Immature natural killer cell (primary cell): Measurements from ENCODE around the gene KHSRP. TPM values are rescaled to one million over a fixed set of nuclear protein-coding genes. Genes with fewer than 3 reads are reported as not detected.

Experiments
- DNase-seq, 3 donors: peaks; one replicate each; pipeline ENCODE4 v3.0.0; 2022; ENCODE audit warnings: mixed read lengths in 1 of 3
- H3K27ac Mint-ChIP-seq, 6 donors: one replicate each; pipeline ENCODE4 v1.8.0; 2020; ENCODE audit warnings: mixed read lengths in 6 of 6, mild to moderate bottlenecking in 5 of 6, inconsistent platforms in 4 of 6, moderate library complexity in 3 of 6
- H3K27me3 Mint-ChIP-seq, 3 donors: one replicate each; pipeline ENCODE4 v1.8.0; 2020 to 2021; ENCODE audit warnings: low read depth in 3 of 3, mild to moderate bottlenecking in 3 of 3, mixed read lengths in 3 of 3, moderate library complexity in 3 of 3, inconsistent platforms in 1 of 3
- H3K36me3 Mint-ChIP-seq, 3 donors: one replicate each; pipeline ENCODE4 v1.8.0; 2020; ENCODE audit warnings: mixed read lengths in 3 of 3, inconsistent platforms in 2 of 3, mild to moderate bottlenecking in 2 of 3
- H3K4me1 Mint-ChIP-seq, 2 donors: one replicate each; pipeline ENCODE4 v1.8.0; 2020; ENCODE audit warnings: inconsistent platforms in 2 of 2, mild to moderate bottlenecking in 2 of 2, mixed read lengths in 2 of 2, moderate library complexity in 1 of 2
- H3K4me3 Mint-ChIP-seq, 5 donors: one replicate each; pipeline ENCODE4 v1.8.0; 2020; ENCODE audit warnings: mild to moderate bottlenecking in 5 of 5, mixed read lengths in 5 of 5, inconsistent platforms in 3 of 5, moderate library complexity in 3 of 5
- H3K9me3 Mint-ChIP-seq, 6 donors: one replicate each; pipeline ENCODE4 v1.8.0; 2020; ENCODE audit warnings: mild to moderate bottlenecking in 6 of 6, mixed read lengths in 6 of 6, inconsistent platforms in 4 of 6, moderate library complexity in 3 of 6
- polyA plus RNA-seq, 3 donors: library from polyadenylated mRNA; unstranded; fragments of 300-500 nt; fragmentation: Illumina TruSeq; gene quantifications; one replicate each; pipeline ENCODE4 v1.2.3, GENCODE V29; 2021

KHSRP gene
- polyA plus RNA-seq, 3 donors from 2014 or later = 3.9 to 15.6 (median 9.8) TPM

DNA sequence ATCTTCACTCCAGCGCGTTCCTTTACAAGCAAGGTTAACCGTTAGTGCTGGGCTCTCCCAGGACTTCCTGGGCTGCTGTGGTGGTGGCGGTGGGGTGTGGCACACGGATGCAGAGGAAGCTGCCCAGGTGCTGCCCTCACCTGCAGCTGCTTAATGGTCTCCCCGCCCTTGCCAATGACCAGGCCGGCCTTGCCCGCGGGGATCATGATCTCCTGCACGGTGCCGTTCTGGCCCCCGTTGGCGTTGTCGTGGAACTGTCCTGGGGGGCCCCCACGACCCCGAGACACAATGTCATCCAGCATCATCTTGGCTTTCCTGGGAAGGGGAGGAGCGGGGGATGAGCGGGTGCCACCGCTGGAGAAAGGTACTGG lies 6.1 kb downstream of the KHSRP start:
- Mint-ChIP-seq H3K4me3 (no peak overlapping the region), H3K36me3 (peaks cover 4 to 17% (median 15%) of the 10 kb centered on the region in 3 donors), H3K9me3 (no peaks in the 10 kb centered on the region), H3K27me3 (peaks cover 0 to 2% (median 2%) of the 10 kb centered on the region in 3 donors), H3K27ac (no peak overlapping the region), H3K4me1 (peaks cover 25 to 31% of the 10 kb centered on the region in 2 donors)
- DNase-seq = no peak

GRCh38 chr19:6417713-6418561 lies 6.7 kb downstream of the KHSRP start:
- Mint-ChIP-seq H3K4me1 (peaks cover 19 to 25% of the 10 kb centered on the region in 2 donors), H3K4me3 (no peak overlapping the region), H3K36me3 (peaks cover 4 to 17% (median 16%) of the 10 kb centered on the region in 3 donors), H3K27ac (no peak overlapping the region), H3K27me3 (peaks cover 0 to 2% (median 2%) of the 10 kb centered on the region in 3 donors), H3K9me3 (no peaks in the 10 kb centered on the region)
- no peak for DNase-seq

- Mint-ChIP-seq H3K4me1 (peaks cover 8 to 14% of the 10 kb centered on the region in 2 donors), H3K36me3 (peaks cover 4 to 17% (median 16%) of the 10 kb centered on the region in 3 donors), H3K4me3 (no peak overlapping the region), H3K27ac (no peak overlapping the region), H3K9me3 (no peaks in the 10 kb centered on the region), H3K27me3 (peaks cover 0 to 2% (median 0%) of the 10 kb centered on the region in 3 donors)
- no peak for DNase-seq
Measured at GRCh38 chr19:6416658-6417405, 7.8 kb downstream of the KHSRP start.

GRCh38 chr19:6415591-6416190 lies 8.9 kb downstream of the KHSRP start:
- H3K4me3 Mint-ChIP-seq = no peak overlapping the region

DNA sequence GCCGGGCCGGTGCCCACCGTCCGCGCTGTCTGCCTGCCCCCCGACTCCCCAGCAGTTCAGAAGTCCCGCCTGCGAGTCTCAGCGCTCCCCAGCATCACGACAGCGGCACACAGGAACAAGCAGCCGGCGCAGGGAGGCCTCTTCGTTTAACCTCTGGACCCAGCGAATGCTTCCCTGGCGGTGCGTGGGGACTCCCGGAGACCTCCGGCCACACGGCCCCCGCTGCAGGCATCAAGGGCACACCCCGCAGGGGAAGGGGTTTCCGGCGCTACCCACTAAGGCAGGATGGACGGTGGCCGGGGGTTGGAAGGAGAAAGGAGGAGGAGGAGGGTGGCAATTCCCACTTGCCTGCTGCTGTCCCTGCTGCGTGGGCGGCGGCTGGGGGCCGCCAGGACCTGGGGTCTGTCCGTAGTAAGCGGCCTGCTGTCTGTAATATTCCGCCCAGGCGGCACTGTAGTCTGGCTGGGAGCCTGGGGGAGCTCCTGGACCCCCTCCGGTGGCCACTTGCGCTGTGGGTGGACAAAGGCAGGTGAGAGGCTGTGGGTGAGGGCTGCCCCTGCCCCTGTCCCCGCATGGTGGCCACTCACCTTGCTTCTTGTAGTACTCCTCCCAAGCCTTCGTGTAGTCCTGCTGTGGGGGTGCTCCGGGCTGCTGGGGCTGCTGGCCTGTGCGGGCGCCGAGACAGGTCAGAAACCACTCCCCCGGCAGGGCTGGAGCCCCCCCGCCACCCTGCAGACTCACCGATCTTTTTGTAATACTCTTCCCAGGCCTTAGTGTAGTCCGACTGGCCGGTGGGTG lies 9.6 kb downstream of the KHSRP start:
- no peaks in the 10 kb centered on the region for H3K9me3 Mint-ChIP-seq
- H3K27me3 Mint-ChIP-seq = peaks cover 0 to 2% (median 2%) of the 10 kb centered on the region in 3 donors
- H3K4me3 Mint-ChIP-seq = no peak overlapping the region
- peaks cover 2 to 9% (median 7%) of the 10 kb centered on the region in 3 donors for H3K36me3 Mint-ChIP-seq
- no peak overlapping the region for H3K27ac Mint-ChIP-seq
- DNase-seq = no peak
- H3K4me1 Mint-ChIP-seq = no peaks in the 10 kb centered on the region

More at GRCh38 chr19:6415591-6416190, 8.9 kb downstream of the KHSRP start:
- Mint-ChIP-seq H3K27me3 (peaks cover 0 to 2% (median 0%) of the 10 kb centered on the region in 3 donors), H3K9me3 (no peaks in the 10 kb centered on the region), H3K4me1 (peaks cover 3 to 4% of the 10 kb centered on the region in 2 donors), H3K36me3 (peaks cover 4 to 13% (median 12%) of the 10 kb centered on the region in 3 donors), H3K27ac (no peak overlapping the region)
- no peak for DNase-seq

DNA sequence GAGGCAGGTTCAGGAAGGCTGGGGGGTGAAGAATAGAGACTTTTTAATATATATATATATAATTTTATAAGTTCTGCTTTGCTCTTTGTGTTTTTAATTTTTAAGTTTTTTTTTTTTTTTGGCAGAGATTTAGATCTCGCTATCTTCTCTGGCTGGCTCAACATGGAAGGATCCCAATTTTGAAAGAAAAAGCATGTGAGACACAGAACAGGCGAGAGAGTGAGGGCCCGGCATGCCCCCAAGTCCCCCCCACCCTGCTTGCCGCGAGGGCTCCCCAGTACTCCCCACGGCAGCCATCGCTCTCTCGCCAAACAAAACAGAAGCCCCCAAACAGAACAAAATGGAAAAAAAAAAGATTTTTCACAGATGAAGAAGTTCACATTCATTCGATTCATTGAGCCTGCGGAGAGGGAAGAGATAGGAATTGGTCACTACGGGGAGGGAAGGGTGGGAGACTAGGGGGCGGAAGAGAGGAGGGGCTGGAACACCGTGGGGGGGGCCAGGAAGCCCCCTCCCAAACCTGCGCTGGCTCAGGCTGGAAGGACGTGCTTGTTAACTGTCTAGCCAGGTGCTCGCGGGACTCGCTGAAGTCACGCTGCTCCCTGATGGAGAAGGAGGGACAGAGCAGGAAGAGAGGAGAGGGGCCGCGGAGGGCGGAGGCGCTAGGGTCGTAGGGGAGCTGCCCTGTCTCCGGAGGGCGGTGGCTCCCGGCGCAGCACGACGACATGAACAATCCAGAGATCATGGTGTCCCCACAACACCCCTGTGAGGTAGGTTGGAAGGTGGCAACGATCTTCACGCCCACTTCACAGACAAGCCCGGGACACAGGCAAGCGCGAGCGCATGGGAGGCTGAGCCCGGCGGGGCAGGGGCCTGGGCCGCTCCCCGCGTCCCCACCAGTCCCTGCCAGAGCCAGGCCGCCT lies 10.6 kb downstream of the KHSRP start:
- Mint-ChIP-seq H3K9me3 (no peaks in the 10 kb centered on the region), H3K36me3 (peaks cover 0 to 7% (median 6%) of the 10 kb centered on the region in 3 donors), H3K27ac (no peak overlapping the region), H3K27me3 (peaks cover 0 to 2% (median 2%) of the 10 kb centered on the region in 3 donors), H3K4me1 (no peaks in the 10 kb centered on the region), H3K4me3 (no peak overlapping the region)
- DNase-seq = no peak

DNA sequence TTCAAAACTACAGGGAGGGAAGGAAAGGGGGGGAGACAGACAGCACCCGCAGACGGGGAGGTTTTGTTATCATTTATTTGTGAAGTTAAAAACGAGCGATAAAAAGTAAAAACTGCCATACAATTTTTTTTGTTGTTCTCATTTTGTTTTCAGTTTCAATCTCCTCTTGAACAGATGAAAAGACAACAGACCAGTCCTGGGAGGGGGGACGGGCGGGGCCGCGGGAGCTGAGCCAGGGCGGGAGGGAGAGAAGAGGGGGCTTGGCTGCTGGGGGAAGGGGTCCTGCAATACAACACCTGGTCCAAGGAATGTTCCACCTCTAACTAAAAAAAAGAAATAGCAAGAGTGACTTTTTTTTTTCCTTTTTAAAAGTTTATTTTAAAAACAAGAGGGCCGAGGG lies 11.3 kb downstream of the KHSRP start:
- Mint-ChIP-seq H3K36me3 (peaks cover 0 to 7% (median 6%) of the 10 kb centered on the region in 3 donors), H3K27me3 (peaks cover 0 to 2% (median 2%) of the 10 kb centered on the region in 3 donors), H3K9me3 (no peaks in the 10 kb centered on the region), H3K4me3 (no peak overlapping the region), H3K4me1 (no peaks in the 10 kb centered on the region), H3K27ac (no peak overlapping the region)
- no peak for DNase-seq

DNA sequence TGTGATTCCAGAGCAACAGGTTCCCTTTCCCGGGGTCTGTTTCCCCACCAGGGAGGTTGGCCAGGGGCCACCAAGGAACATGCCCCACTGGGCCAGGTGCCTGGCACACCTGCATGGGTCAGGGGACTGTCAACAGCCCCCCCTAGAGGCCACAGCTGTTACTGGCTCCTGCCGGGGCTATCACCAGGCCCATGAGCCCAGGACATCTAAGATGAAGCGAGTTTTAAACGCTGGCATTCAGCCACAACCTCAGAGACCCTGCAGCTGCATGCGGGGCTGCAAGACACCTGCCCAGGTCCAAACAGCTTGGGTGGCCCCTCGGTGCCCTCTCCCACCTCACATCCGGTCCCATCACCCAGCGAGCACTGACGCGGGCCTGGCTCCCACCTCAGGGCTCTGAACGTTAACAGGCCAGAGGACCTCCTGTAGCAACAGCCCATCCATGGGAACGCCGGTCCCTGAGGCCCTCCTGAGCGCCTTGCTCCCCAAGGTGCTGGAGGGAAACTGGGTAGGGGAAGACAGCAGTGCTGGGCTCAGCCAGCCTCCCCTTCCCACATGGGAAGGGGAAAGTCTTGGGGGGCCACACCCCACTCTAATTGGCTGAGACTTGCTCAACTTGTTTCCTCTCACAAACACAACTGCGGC lies 12.0 kb downstream of the KHSRP start:
- Mint-ChIP-seq H3K27me3 (peaks cover 0 to 2% (median 2%) of the 10 kb centered on the region in 3 donors), H3K27ac (no peak overlapping the region), H3K4me3 (no peak overlapping the region), H3K36me3 (peaks cover 0 to 7% (median 6%) of the 10 kb centered on the region in 3 donors), H3K4me1 (no peaks in the 10 kb centered on the region), H3K9me3 (no peaks in the 10 kb centered on the region)
- no peak for DNase-seq

DNA sequence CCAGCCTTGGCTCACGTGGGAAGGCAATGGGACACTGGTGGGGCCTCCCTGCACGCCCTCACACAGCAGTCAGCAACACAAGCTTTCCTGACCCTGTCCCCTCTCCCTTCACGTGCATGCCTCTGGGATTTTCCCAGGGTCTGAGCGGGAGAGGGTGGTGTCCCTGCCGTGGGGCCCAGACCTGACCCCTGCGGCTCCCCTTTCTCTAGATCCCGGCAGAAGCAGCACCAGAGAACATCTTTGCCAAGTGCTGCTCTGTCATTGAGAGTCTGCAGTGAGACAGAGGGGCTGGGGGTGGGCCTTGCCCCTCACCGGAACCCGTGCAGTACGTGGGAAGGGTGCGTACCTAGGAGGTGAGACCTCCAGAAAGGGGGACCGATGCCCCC lies 12.6 kb downstream of the KHSRP start:
- Mint-ChIP-seq H3K4me3 (no peak overlapping the region), H3K27ac (no peak overlapping the region), H3K4me1 (no peaks in the 10 kb centered on the region), H3K9me3 (no peaks in the 10 kb centered on the region), H3K27me3 (peaks cover 0 to 2% (median 2%) of the 10 kb centered on the region in 3 donors), H3K36me3 (peaks cover 0 to 7% (median 6%) of the 10 kb centered on the region in 3 donors)
- no peak for DNase-seq

DNA sequence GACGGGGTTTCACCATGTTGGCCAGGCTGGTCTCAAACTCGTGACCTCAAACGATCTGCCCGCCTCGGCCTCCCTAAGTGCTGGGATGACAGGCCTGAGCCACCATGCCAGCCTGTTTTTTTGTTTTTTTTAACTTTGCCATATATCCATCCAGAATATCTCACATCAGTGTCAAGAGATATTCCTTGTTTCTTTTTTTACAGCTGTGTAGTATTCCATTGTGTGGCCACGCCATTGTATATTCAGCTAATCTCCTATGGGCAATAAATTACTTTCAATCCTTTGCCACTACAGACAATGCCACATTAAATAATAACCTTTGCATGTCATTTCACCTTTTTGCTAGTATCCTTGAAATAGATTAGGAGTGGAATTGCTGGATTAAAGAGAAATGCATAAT lies 15.3 kb downstream of the KHSRP start:
- Mint-ChIP-seq H3K4me1 (no peaks in the 10 kb centered on the region), H3K9me3 (no peaks in the 10 kb centered on the region), H3K27ac (no peak overlapping the region), H3K4me3 (no peak overlapping the region), H3K27me3 (peaks cover 0 to 2% (median 0%) of the 10 kb centered on the region in 3 donors), H3K36me3 (peaks cover 0 to 7% (median 2%) of the 10 kb centered on the region in 3 donors)
- no peak for DNase-seq

DNA sequence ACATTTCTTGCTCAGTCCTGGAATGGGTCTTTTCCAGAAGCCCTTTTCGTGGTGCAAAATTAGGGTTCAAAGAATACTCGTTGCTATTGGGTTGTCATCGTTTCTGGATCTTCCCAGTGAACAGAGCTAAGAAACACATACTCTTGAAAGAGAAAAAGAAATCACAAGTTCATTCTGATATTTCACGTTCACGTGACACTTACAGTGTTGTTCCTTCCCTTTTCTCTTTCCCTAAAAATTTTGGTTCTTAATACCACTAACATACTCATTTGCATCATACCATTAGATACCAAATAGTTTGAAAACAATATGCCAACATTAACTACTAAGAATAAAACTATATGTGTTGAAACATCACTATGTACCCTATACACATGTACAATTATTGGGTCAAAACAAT lies 18.2 kb downstream of the KHSRP start:
- peaks cover 0 to 2% (median 0%) of the 10 kb centered on the region in 3 donors for H3K27me3 Mint-ChIP-seq
- no peaks in the 10 kb centered on the region for H3K4me1 Mint-ChIP-seq
- DNase-seq = no peak
- no peak overlapping the region for H3K4me3 Mint-ChIP-seq
- H3K27ac Mint-ChIP-seq = no peak overlapping the region
- peaks cover 0 to 4% (median 0%) of the 10 kb centered on the region in 3 donors for H3K36me3 Mint-ChIP-seq
- H3K9me3 Mint-ChIP-seq = no peaks in the 10 kb centered on the region
